ENCODE data around the gene CRYM. TPM values are rescaled to one million over a fixed set of nuclear protein-coding genes. Genes with fewer than 3 reads are reported as not detected.
A peak's percentile ranks its signal among the peaks of the same experiment; 100 is the strongest.

The CRYM gene
- not detected in 2 replicates for total RNA-seq (2021)
- Bru-seq, nascent RNA, result percentile 6 among the genes with signal in this experiment
- percentile 10 among the genes with signal in this experiment for BruChase-seq, experiment 1, labeled RNA remaining after a 2-hour chase
- BruChase-seq, experiment 2, labeled RNA remaining after a 6-hour chase, result percentile 7 among the genes with signal in this experiment
- long read RNA-seq, result 0 reads

- peaks cover 79% of the 10 kb centered on the region for H3K27me3 ChIP-seq (ENCODE audit: insufficient read depth, low read depth)
- peak within 1 kb of the TSS; percentile 74; the same call in 1 of the 2 replicates for H2AFZ ChIP-seq
- intact Hi-C loops (cut with micrococcal nuclease; ENCODE audit: unreplicated experiment), result no loop called here
- no peaks in the 10 kb centered on the region; the same call in 1 of the 2 replicates for H3K9me3 ChIP-seq (ENCODE audit: insufficient read depth, low read depth)
- no peaks in the 10 kb centered on the region for H3F3A ChIP-seq (ENCODE audit: insufficient read depth, low read depth)
- DNase-seq, result peak in 1 of 2 experiments; percentile 45
- H3K27ac ChIP-seq, result no peak within 1 kb of the TSS
- H3K36me3 ChIP-seq (ENCODE audit: low read depth), result no peaks in the 10 kb centered on the region
- no peaks in the 10 kb centered on the region; the same call in 1 of the 2 replicates for H4K20me1 ChIP-seq (ENCODE audit: insufficient read depth)
- POLR2A ChIA-PET (ENCODE audit: unreplicated experiment), result no interaction called here
- no peak for TF ChIP-seq EZH2 (IDR thresholded peaks at IDR 0.05; ENCODE audit: low read depth)
- TF ChIP-seq, protein P1, sequence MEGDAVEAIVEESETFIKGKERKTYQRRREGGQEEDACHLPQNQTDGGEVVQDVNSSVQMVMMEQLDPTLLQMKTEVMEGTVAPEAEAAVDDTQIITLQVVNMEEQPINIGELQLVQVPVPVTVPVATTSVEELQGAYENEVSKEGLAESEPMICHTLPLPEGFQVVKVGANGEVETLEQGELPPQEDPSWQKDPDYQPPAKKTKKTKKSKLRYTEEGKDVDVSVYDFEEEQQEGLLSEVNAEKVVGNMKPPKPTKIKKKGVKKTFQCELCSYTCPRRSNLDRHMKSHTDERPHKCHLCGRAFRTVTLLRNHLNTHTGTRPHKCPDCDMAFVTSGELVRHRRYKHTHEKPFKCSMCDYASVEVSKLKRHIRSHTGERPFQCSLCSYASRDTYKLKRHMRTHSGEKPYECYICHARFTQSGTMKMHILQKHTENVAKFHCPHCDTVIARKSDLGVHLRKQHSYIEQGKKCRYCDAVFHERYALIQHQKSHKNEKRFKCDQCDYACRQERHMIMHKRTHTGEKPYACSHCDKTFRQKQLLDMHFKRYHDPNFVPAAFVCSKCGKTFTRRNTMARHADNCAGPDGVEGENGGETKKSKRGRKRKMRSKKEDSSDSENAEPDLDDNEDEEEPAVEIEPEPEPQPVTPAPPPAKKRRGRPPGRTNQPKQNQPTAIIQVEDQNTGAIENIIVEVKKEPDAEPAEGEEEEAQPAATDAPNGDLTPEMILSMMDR (conservative IDR thresholded peaks at IDR 0.05), result peak; percentile 64
- CTCF ChIA-PET, result no interaction called here
- H3K9me2 ChIP-seq (ENCODE audit: insufficient read depth), result no peaks in the 10 kb centered on the region
- BruUV-seq (replicated peaks), result no TSS peak
- H3K79me2 ChIP-seq (ENCODE audit: low read depth), result no peaks in the 10 kb centered on the region
- peak within 1 kb of the TSS; percentile 77 for H3K4me2 ChIP-seq
- peak within 1 kb of the TSS; percentile 49; the same call in 1 of the 2 replicates for H3K4me3 ChIP-seq
- H3K4me1 ChIP-seq (replicated peaks; ENCODE audit: insufficient read depth), result no peaks in the 10 kb centered on the region
These were observed at the start of gene CRYM for GRCh38 chr16:21277927-21278706. TSS of gene CRYM (minus strand) at chr16:21278290. CDS start at chr16:21278251, 39 bp downstream.

DNA sequence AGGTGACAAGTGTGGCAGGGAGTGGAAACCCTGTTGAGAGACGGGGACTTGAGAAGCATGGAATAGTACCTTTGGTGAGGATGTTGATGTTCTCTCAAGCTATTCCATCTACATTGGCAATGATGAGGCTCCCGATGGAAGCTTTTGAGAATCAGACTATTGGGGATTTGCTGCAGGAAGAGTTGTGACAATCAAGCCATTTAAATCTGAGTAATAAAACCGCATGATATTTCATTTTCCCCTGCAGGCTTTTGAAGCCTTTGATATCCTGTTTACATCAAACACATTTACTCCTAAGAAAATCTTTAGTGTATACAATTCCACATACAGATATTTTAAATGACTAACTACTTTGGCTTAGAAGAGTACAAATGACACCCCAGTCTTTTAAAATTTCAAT is 49.0 kb upstream of the CRYM start:
- no peaks in the 10 kb centered on the region for H3K27me3 ChIP-seq (ENCODE audit: insufficient read depth, low read depth)
- no peaks in the 10 kb centered on the region for H4K20me1 ChIP-seq (ENCODE audit: insufficient read depth)
- CTCF ChIA-PET, result no interaction called here
- H3K27ac ChIP-seq, result no peak overlapping the region
- BruUV-seq (replicated peaks), result no TSS peak
- peaks cover 8% of the 10 kb centered on the region; the same call in 1 of the 2 replicates for H3K9me3 ChIP-seq (ENCODE audit: insufficient read depth, low read depth)
- POLR2A ChIA-PET (ENCODE audit: unreplicated experiment), result no interaction called here
- H3K36me3 ChIP-seq (ENCODE audit: low read depth), result no peaks in the 10 kb centered on the region
- no peak for DNase-seq
- no peaks in the 10 kb centered on the region for H3F3A ChIP-seq (ENCODE audit: insufficient read depth, low read depth)
- H3K4me1 ChIP-seq (replicated peaks; ENCODE audit: insufficient read depth), result no peaks in the 10 kb centered on the region
- no peak for TF ChIP-seq EZH2 (IDR thresholded peaks at IDR 0.05; ENCODE audit: low read depth)
- TF ChIP-seq, protein P1 (conservative IDR thresholded peaks at IDR 0.05), result no peak
- no peak overlapping the region for H2AFZ ChIP-seq
- intact Hi-C loops (cut with micrococcal nuclease; ENCODE audit: unreplicated experiment), result no loop called here
- H3K4me3 ChIP-seq, result no peak overlapping the region
- no peaks in the 10 kb centered on the region for H3K9me2 ChIP-seq (ENCODE audit: insufficient read depth)
- no peak overlapping the region for H3K4me2 ChIP-seq
- no peaks in the 10 kb centered on the region for H3K79me2 ChIP-seq (ENCODE audit: low read depth)

GRCh38 chr16:21326459-21326858 is 48.4 kb upstream of the CRYM start:
- BruUV-seq (replicated peaks), result no TSS peak
- POLR2A ChIA-PET (ENCODE audit: unreplicated experiment), result no interaction called here
- H3K4me2 ChIP-seq, result no peak overlapping the region
- H3K27me3 ChIP-seq (ENCODE audit: insufficient read depth, low read depth), result no peaks in the 10 kb centered on the region
- no peak for DNase-seq
- no peak overlapping the region for H2AFZ ChIP-seq
- peaks cover 8% of the 10 kb centered on the region; the same call in 1 of the 2 replicates for H3K9me3 ChIP-seq (ENCODE audit: insufficient read depth, low read depth)
- H3K27ac ChIP-seq, result no peak overlapping the region
- no peaks in the 10 kb centered on the region for H3K36me3 ChIP-seq (ENCODE audit: low read depth)
- intact Hi-C loops (cut with micrococcal nuclease; ENCODE audit: unreplicated experiment), result no loop called here
- no peak overlapping the region for H3K4me3 ChIP-seq
- H3K79me2 ChIP-seq (ENCODE audit: low read depth), result no peaks in the 10 kb centered on the region
- TF ChIP-seq, protein P1 (conservative IDR thresholded peaks at IDR 0.05), result no peak
- TF ChIP-seq EZH2 (IDR thresholded peaks at IDR 0.05; ENCODE audit: low read depth), result no peak
- H3K4me1 ChIP-seq (replicated peaks; ENCODE audit: insufficient read depth), result no peaks in the 10 kb centered on the region
- no peaks in the 10 kb centered on the region for H4K20me1 ChIP-seq (ENCODE audit: insufficient read depth)
- CTCF ChIA-PET, result no interaction called here
- no peaks in the 10 kb centered on the region for H3K9me2 ChIP-seq (ENCODE audit: insufficient read depth)
- H3F3A ChIP-seq (ENCODE audit: insufficient read depth, low read depth), result no peaks in the 10 kb centered on the region

Data from PC-9 (cell line).